Endometrium (tissue), 2 donors: ENCODE data around the gene SCIMP.
A peak's percentile ranks its signal among the peaks of the same experiment; 100 is the strongest.
"Not testable (repeated sequence)": the region's sequence is repeated elsewhere in the genome, so short reads cannot be mapped to it uniquely, and the experiment has no call there.

Source experiments
- FAIRE-seq: peaks from 2 replicates; lab custom pipeline; 2012; peaks lifted over from hg19 to GRCh38; lab: Jason Lieb, UNC
- donor health status: control.
- donor health status: control.

SCIMP gene

GRCh38 chr17:5234645-5235576 is at the start of gene SCIMP:
Gene SCIMP (minus strand): TSS chr17:5234860. CDS start chr17:5234755, 105 bp downstream.
- no peak for FAIRE-seq

GRCh38 chr17:5283571-5284315 is 49.1 kb upstream of the SCIMP start:
- no peak for FAIRE-seq

GRCh38 chr17:5282642-5283217 is 48.1 kb upstream of the SCIMP start:
- no peak for FAIRE-seq

GRCh38 chr17:5281814-5282641 is 47.4 kb upstream of the SCIMP start, which contains the start of gene RABEP1:
Gene RABEP1 (plus strand): TSS chr17:5282284. CDS start chr17:5282487, 203 bp downstream.
- no peak for FAIRE-seq

GRCh38 chr17:5272322-5272721 is 37.7 kb upstream of the SCIMP start:
- no peak for FAIRE-seq

GRCh38 chr17:5269241-5269960 is 34.7 kb upstream of the SCIMP start:
- no peak for FAIRE-seq

DNA sequence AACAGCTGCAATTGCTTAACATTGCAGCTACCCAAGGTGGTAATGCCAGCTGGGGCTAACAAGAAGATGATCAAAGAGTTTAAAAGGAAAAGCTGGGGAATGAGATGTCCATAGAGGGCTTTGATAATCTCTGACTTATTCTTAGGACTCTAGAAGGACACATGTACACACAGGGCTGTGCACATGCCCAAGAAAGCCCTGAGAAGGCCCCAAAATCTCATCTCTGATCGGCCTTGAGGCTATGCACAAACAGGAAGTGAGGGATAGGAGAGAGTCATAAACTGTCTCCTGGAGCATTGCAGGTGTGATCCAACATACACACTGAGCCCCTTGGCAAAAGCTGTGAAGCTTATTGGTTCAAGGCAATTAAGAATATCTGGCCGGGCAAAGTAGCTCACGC is 30.2 kb upstream of the SCIMP start:
- FAIRE-seq = no peak

- FAIRE-seq = no peak
Measured at GRCh38 chr17:5263441-5263840, 28.8 kb upstream of the SCIMP start.

GRCh38 chr17:5262416-5262991 is 27.8 kb upstream of the SCIMP start:
- no peak for FAIRE-seq

DNA sequence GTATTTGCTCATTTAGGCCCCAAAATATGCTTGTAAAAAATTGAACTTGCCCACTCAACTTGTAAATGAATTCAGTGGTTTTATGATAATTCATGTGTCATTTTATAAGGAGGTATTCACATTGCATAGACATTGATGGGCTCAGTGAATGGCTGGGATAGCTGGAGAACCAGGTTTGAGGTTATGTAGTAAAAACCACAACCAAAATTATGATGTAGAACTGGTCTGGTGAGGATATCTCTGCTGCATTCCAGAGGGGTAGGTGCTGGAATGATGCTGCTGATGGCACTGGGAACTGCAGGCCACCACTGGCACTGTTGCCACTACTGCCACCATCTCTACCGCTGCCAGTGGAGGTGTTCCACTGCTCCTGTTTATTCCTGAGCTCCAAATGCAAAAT is 25.9 kb upstream of the SCIMP start:
- no peak for FAIRE-seq

- no peak for FAIRE-seq
Measured at GRCh38 chr17:5257124-5257523, 22.5 kb upstream of the SCIMP start.

- no peak for FAIRE-seq
Measured at GRCh38 chr17:5254903-5255521, 20.4 kb upstream of the SCIMP start.

DNA sequence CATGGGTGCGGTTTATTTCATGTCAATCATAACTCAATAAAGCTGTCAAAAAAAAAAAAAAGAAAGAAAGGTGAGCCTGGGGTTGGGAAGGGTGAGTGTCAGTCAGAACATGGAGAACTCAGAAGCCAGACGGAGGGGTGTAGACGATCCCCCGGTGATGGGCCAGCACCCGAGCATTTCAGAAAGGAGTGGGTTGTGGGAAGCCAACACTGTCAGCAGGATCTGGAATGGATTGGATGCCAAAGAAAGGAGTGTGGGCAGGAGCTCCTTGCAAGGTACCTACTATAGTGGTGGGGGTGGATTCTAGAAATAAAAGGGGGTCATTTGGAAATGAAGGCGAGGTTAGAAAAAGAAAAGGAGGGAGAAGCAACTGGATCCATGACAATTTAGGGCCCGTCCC is 19.8 kb upstream of the SCIMP start:
- FAIRE-seq = no peak

DNA sequence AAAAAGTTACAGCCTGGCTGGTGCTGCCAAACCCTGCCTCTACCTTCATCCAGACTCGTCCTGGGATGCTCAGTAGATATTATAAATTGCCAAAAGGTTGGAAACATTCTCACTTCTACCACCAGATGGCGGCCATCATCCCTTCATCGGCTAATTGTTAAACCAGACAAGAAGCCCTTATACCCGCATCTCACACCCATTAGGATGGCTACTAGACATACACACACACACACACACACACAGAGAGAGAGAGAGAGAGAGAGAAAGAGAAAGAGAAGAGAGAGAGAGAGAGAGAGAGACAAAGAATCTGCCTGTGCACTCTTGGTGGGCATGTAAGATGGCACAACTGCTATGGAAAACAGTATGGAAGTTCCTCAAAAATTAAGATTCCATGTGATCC is 15.0 kb upstream of the SCIMP start:
- FAIRE-seq = peak; percentile 61

GRCh38 chr17:5248821-5249479 is 14.3 kb upstream of the SCIMP start:
- FAIRE-seq = no peak

GRCh38 chr17:5247621-5248020 is 13.0 kb upstream of the SCIMP start:
- FAIRE-seq = no peak

GRCh38 chr17:5241861-5242671 is 7.4 kb upstream of the SCIMP start:
- FAIRE-seq = no peak

DNA sequence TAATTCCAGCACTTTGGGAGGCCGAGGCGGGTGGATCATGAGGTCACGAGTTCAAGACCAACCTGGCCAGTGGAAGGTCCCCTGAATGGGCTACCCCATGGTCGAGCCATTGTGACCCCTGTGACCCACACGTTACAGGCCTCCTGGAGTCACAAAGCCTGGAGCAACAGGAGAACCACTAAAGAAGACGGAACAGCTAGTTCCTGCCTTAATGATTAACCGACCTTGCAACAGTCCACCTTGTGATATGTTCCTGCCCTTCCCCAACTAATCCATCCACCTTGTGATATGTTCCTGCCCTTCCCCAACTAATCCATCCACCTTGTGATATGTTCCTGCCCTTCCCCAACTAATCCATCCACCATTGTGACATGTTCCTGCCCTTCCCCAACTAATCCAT is 5.1 kb upstream of the SCIMP start:
- FAIRE-seq = not testable (repeated sequence)

DNA sequence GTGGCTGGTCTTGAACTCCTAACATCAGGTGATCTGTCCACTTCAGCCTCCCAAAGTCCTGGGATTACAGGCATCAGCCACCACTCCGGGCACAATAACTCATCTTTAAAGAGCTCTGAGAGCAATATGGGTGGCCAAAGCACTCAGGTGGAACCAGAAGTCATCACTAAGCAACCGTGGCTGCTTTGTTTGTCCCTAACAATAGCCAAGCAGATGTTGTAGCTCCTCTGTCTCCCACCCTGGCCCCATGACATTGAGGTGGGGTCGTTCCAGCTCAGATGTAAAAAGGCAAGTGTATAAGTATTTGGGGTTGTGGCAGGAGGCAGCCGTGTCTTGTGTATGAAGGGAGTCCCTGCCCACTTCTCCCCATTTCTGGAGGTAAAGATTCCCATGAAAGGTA is 3.7 kb upstream of the SCIMP start:
- FAIRE-seq = no peak
